ENCODE measurements around the gene PPP6R2. TPM values are rescaled to one million over a fixed set of nuclear protein-coding genes. Genes with fewer than 3 reads are reported as not detected.

Gene PPP6R2
- total RNA-seq, 2 experiments from 2014 or later, result 62.3 to 64.5 TPM

GRCh38 chr22:50468626-50469025 lies 125.5 kb downstream of the PPP6R2 start:
- no peak for DNase-seq (ENCODE audit: low spot score)
- ChIA-PET CTCF (ENCODE audit: unreplicated experiment) (interaction anchor here (0.7 to 2.5 kb wide), 2 partner anchors 18 to 153 kb away, joined by 4 to 7 read pairs; no protein-coding TSS in a partner anchor), POLR2A (interaction anchor here (0.6 to 1.0 kb wide), 3 partner anchors 39 to 260 kb away, joined by 3 to 4 read pairs (median 3); partner anchors contain the start of genes LMF2 and NCAPH2)
- Histone ChIP-seq H3K4me3 (ENCODE audit: low read depth, low read length, poor library complexity, severe bottlenecking) (peak overlapping the region; percentile 96), H3K79me2 (ENCODE audit: insufficient read depth, low read depth, low read length) (peaks cover 54% of the 10 kb centered on the region), H2AFZ (ENCODE audit: low read length) (no peak overlapping the region), H3K9me2 (ENCODE audit: insufficient read depth, low read length) (no peaks in the 10 kb centered on the region), H3K4me2 (ENCODE audit: low read length) (peak overlapping the region; percentile 80), H4K20me1 (ENCODE audit: insufficient read depth, low read length) (peaks cover 3% of the 10 kb centered on the region; the same call in 1 of the 2 replicates), H3K27ac (ENCODE audit: low read depth, low read length, poor library complexity, severe bottlenecking) (peak overlapping the region; percentile 95), H3K36me3 (ENCODE audit: insufficient read depth, low read length) (peaks cover 67% of the 10 kb centered on the region), H3K9me3 (ENCODE audit: low read length) (no peaks in the 10 kb centered on the region), H3K4me1 (ENCODE audit: insufficient read depth, low read length, poor library complexity, severe bottlenecking) (peaks cover 66% of the 10 kb centered on the region)
- intact Hi-C loops (cut with micrococcal nuclease; ENCODE audit: unreplicated experiment), result loop anchor here (1.0 to 2.0 kb wide), 2 partner anchors 19 to 56 kb away; partner anchors contain the start of gene SCO2
- BruUV-seq (replicated peaks), result no TSS peak
- TF ChIP-seq, protein P1, sequence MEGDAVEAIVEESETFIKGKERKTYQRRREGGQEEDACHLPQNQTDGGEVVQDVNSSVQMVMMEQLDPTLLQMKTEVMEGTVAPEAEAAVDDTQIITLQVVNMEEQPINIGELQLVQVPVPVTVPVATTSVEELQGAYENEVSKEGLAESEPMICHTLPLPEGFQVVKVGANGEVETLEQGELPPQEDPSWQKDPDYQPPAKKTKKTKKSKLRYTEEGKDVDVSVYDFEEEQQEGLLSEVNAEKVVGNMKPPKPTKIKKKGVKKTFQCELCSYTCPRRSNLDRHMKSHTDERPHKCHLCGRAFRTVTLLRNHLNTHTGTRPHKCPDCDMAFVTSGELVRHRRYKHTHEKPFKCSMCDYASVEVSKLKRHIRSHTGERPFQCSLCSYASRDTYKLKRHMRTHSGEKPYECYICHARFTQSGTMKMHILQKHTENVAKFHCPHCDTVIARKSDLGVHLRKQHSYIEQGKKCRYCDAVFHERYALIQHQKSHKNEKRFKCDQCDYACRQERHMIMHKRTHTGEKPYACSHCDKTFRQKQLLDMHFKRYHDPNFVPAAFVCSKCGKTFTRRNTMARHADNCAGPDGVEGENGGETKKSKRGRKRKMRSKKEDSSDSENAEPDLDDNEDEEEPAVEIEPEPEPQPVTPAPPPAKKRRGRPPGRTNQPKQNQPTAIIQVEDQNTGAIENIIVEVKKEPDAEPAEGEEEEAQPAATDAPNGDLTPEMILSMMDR (conservative IDR thresholded peaks at IDR 0.05; ENCODE audit: low read length), result no peak
- TF ChIP-seq EZH2phosphoT487 (IDR thresholded peaks at IDR 0.05; ENCODE audit: borderline replicate concordance, low read depth, low read length), result no peak

GRCh38 chr22:50469377-50470305 lies 126.5 kb downstream of the PPP6R2 start:
- no TSS peak for BruUV-seq (replicated peaks)
- peak overlapping the region; percentile 96 for H3K4me3 ChIP-seq (ENCODE audit: low read depth, low read length, poor library complexity, severe bottlenecking)
- peaks cover 68% of the 10 kb centered on the region for H3K4me1 ChIP-seq (ENCODE audit: insufficient read depth, low read length, poor library complexity, severe bottlenecking)
- peak; percentile 98 for DNase-seq (ENCODE audit: low spot score)
- intact Hi-C loops (cut with micrococcal nuclease; ENCODE audit: unreplicated experiment), result loop anchor here (1.0 to 10.0 kb wide), 6 partner anchors 20 to 277 kb away; partner anchors contain the start of genes ARSA, SCO2 and TUBGCP6
- no peak overlapping the region for H2AFZ ChIP-seq (ENCODE audit: low read length)
- TF ChIP-seq, protein P1 (conservative IDR thresholded peaks at IDR 0.05; ENCODE audit: low read length), result 0 out of 2 replicates have a peak, but pooled peaks have one; percentile 21
- no peak for TF ChIP-seq EZH2phosphoT487 (IDR thresholded peaks at IDR 0.05; ENCODE audit: borderline replicate concordance, low read depth, low read length)
- peaks cover 64% of the 10 kb centered on the region for H3K79me2 ChIP-seq (ENCODE audit: insufficient read depth, low read depth, low read length)
- ChIA-PET POLR2A (interaction anchor here (1.0 to 1.9 kb wide), 7 partner anchors 18 to 176 kb away, joined by 3 to 7 read pairs (median 4); partner anchors contain the start of genes LMF2 and NCAPH2), CTCF (ENCODE audit: unreplicated experiment) (interaction anchor here (1.3 to 2.5 kb wide), 2 partner anchors 56 to 152 kb away, joined by 6 to 7 read pairs; partner anchors contain the start of gene SCO2)
- H3K9me2 ChIP-seq (ENCODE audit: insufficient read depth, low read length), result no peaks in the 10 kb centered on the region
- peaks cover 6% of the 10 kb centered on the region; the same call in 1 of the 2 replicates for H4K20me1 ChIP-seq (ENCODE audit: insufficient read depth, low read length)
- H3K36me3 ChIP-seq (ENCODE audit: insufficient read depth, low read length), result peaks cover 57% of the 10 kb centered on the region
- H3K27ac ChIP-seq (ENCODE audit: low read depth, low read length, poor library complexity, severe bottlenecking), result peak overlapping the region; percentile 95
- H3K9me3 ChIP-seq (ENCODE audit: low read length), result no peaks in the 10 kb centered on the region
- peak overlapping the region; percentile 99 for H3K4me2 ChIP-seq (ENCODE audit: low read length)
